M059J (cell line): Measurements from ENCODE around the gene EFHC1. TPM values are rescaled to one million over a fixed set of nuclear protein-coding genes. Genes with fewer than 3 reads are reported as not detected.
"Not testable (repeated sequence)": the region's sequence is repeated elsewhere in the genome, so short reads cannot be mapped to it uniquely, and the experiment has no call there.

ENCODE experiments used
- DNase-seq: peaks from one replicate; pipeline ENCODE4 v3.0.0-alpha.2; 2012; ENCODE audit warnings: low read depth
- total RNA-seq: library from RNA; depleted of rRNA; stranded (reverse); fragments of >200 nt; shearing (Covaris generic); gene quantifications from 2 replicates; pipeline ENCODE4 v1.2.3, GENCODE V29; 2014

Gene EFHC1
- total RNA-seq, 1 experiment from 2014 or later = 44.4 TPM

GRCh38 chr6:52438926-52439325 is 18.8 kb downstream of the EFHC1 start:
- DNase-seq = no peak

- DNase-seq = peak; percentile 86
Observed at GRCh38 chr6:52454556-52454955, 34.4 kb downstream of the EFHC1 start.

- peak; percentile 18 for DNase-seq
Observed at GRCh38 chr6:52457096-52457495, 37.0 kb downstream of the EFHC1 start.

GRCh38 chr6:52461194-52461593 is 41.1 kb downstream of the EFHC1 start:
- not testable (repeated sequence) for DNase-seq

GRCh38 chr6:52474173-52474572 is 54.0 kb downstream of the EFHC1 start:
- no peak for DNase-seq

GRCh38 chr6:52475307-52475706 is 55.2 kb downstream of the EFHC1 start:
- no peak for DNase-seq

GRCh38 chr6:52482903-52483670 is 62.9 kb downstream of the EFHC1 start:
- peak; percentile 72 for DNase-seq

GRCh38 chr6:52483671-52484003 is 63.5 kb downstream of the EFHC1 start:
- DNase-seq = no peak

- no peak for DNase-seq
Observed at GRCh38 chr6:52489881-52490280, 69.7 kb downstream of the EFHC1 start.

- DNase-seq = peak; percentile 42
Observed at GRCh38 chr6:52491203-52492069, 71.3 kb downstream of the EFHC1 start.

- no peak for DNase-seq
Observed at GRCh38 chr6:52493669-52494068, 73.5 kb downstream of the EFHC1 start.

GRCh38 chr6:52494298-52495072 is 74.3 kb downstream of the EFHC1 start:
- no peak for DNase-seq

GRCh38 chr6:52495922-52496321 is 75.8 kb downstream of the EFHC1 start:
- no peak for DNase-seq

- no peak for DNase-seq
Observed at GRCh38 chr6:52496631-52497030, 76.5 kb downstream of the EFHC1 start.

GRCh38 chr6:52497652-52498408 is 77.7 kb downstream of the EFHC1 start:
- peak; percentile 49 for DNase-seq

GRCh38 chr6:52498538-52499017 is 78.4 kb downstream of the EFHC1 start:
- DNase-seq = no peak

- peak; percentile 72 for DNase-seq
Observed at GRCh38 chr6:52499026-52499425, 78.9 kb downstream of the EFHC1 start.

GRCh38 chr6:52499681-52500236 is 79.6 kb downstream of the EFHC1 start:
- no peak for DNase-seq

GRCh38 chr6:52500238-52501129 is 80.3 kb downstream of the EFHC1 start:
- DNase-seq = no peak
